GM12892 (cell line): ENCODE data around the gene NINL.

ENCODE experiments used
- DNase-seq: peaks from one replicate; pipeline ENCODE4 v3.0.0; 2011; ENCODE audit not compliant: insufficient read length
- FAIRE-seq: peaks from 2 replicates; lab custom pipeline; 2011; peaks lifted over from hg19 to GRCh38; lab: Jason Lieb, UNC
- POLR2A ChIP-seq: IDR thresholded peaks from 2 replicates; pipeline ENCODE4 v1.6.1; 2011; ENCODE audit warnings: low read depth, low read length, control low read depth
- POLR2AphosphoS5 ChIP-seq: IDR thresholded peaks from 2 replicates; pipeline ENCODE4 v1.6.1; 2011; ENCODE audit warnings: low read depth, low read length, control low read depth
- TAF1 ChIP-seq: IDR thresholded peaks from 2 replicates; pipeline ENCODE4 v1.6.1; 2011; ENCODE audit warnings: low read depth, mild to moderate bottlenecking, control low read depth, low read length, borderline replicate concordance

NINL gene

DNA sequence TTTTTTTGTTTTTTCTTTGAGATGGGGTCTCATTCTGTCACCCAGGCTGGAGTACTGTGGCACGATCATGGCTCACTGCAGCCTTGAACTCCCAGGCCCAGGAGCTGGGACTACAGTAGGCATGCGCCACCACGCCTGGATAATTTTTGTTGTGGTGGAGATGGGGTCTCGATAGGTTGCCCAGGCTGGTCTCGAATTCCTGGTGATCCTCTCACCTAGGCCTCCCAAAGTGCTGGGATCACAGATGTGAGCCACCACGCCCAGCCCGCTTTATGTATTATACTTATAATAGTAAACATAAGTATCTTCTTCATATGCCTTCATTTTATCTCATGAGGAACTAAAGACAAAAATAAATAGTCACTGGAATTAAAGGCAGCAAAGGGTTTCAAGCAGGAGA is 114.3 kb downstream of the NINL start:
- DNase-seq (no peak), FAIRE-seq (no peak)
- TF ChIP-seq TAF1 (no peak), POLR2AphosphoS5 (no peak), POLR2A (no peak)

DNA sequence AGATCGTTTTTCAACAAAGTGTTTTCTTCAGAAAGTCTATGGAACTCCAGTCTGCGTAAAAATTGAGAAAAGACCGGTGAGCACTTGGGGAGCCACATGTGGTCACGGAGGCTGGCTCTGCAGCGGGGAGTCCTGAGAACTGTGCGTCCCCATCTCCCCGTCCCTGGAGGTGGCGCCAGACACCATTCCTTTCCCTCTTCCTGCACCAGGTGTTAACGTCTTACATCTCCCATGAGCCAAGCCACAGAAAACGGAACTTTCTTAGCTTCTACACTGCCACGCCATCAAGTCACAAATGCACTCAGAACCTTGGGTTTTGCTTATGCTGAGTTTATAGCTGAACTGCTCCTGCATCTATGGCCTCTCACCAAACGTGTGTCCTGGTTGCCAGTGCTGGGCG is 115.3 kb downstream of the NINL start:
- no peak for TF ChIP-seq POLR2A
- no peak for TF ChIP-seq TAF1
- TF ChIP-seq POLR2AphosphoS5 = no peak
- DNase-seq = peak; percentile 45

DNA sequence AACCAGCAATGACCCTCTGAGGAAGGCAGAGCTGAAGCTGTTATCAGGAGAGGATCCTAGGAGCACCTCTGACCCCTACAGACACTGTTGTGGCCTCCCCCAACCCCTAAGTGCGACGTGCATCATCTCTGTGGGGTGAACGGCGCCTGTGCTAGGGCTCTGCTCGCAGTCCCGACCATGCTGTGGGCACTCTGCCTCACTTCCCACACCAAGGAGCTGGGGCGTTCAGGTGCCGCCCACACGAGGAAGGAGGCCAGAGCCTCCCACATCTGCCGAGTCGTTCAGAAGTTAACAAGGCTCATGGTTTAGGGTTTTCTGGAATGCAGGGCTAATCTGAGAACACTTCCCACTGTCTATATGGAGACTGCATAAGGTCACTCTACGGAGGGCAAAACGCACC is 115.8 kb downstream of the NINL start:
- TF ChIP-seq POLR2AphosphoS5 (no peak), POLR2A (no peak), TAF1 (no peak)
- DNase-seq (no peak), FAIRE-seq (no peak)

More for the DNA sequence above, 115.3 kb downstream of the NINL start:
- no peak for FAIRE-seq

DNA sequence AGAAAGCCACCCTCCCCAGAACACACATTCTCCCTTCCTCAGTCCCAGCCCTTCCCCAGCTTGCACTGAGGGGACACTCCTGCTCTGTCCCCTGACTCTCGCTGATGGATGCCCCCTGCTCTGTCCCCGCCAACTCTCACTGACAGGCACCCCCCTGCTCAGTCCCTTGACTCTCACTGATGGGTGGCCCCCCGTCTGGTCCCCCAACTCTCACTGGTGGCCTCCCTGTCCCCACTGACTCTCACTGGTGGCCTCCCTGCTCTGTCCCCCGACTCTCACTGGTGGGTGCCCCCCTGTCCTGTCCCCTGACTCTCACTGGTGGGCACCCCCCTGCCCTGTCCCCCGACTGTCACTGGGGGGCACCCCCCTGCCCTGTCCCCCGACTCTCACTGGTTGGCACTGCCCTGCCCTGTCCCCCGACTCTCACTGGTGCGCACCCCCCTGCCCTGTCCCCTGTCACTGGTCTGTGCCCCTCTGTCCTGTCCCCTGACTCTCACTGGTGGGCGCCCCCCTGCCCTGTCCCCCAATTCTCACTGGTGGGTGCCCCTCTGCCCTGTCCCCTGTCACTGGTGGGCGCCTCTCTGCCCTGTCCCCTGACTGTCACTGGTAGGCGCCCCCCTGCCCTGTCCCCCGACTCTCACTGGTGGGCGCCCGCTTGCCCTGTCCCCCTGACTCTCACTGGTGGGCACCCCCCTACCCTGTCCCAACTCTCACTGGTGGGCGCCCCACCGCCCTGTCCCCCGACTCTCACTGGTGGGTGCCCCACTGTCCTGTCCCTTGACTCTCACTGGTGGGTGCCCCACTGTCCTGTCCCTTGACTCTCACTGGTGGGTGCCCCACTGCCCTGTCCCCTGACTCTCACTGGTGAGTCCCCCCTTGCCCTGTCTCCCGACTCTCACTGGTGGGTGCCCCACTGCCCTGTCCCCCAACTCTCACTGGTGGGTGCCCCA is 116.9 kb downstream of the NINL start:
- no peak for TF ChIP-seq POLR2A
- no peak for TF ChIP-seq TAF1
- no peak for TF ChIP-seq POLR2AphosphoS5
- no peak for FAIRE-seq
- no peak for DNase-seq

DNA sequence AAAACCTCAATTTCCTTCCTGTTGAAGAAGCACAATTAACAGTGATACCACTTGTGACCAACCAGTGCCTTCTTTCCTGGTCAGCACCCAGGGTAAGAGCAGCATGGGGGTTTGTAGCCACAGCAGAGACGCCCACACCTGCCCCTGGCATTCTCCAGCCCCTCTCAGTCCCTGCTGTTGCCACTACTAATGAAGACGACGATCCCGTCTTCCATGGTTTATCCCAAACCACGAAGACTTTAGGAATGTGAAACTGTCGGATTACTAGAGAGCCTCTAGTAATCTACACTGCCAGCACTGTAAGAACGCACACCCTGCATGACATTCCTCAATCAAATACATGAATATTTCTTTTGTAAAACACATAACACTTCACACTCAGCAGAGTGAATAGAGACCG is 117.9 kb downstream of the NINL start:
- FAIRE-seq = no peak

DNA sequence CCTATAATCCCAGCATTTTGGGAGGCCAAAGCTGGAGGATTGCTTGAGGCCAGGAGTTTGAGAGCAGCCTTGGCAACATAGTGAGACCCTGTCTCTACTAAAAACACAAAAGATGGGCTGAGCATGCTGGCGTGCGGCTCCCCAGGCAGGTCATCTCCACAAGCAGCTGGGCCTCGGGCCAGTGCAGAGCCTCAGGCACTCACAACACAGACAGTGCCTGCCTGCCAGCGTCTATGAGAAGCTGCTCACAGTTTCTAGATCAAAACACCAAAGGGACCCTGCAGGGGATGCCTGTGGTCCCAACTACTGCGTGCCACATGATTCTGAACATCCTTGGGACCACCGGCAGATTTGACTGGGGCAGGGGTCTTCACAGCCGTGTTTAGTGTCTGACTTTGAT is 118.5 kb downstream of the NINL start:
- DNase-seq (no peak), FAIRE-seq (no peak)
- no peak for TF ChIP-seq POLR2AphosphoS5
- no peak for TF ChIP-seq TAF1
- no peak for TF ChIP-seq POLR2A

More for the DNA sequence above, 117.9 kb downstream of the NINL start:
- no peak for DNase-seq
- TF ChIP-seq POLR2AphosphoS5 (no peak), POLR2A (no peak), TAF1 (no peak)

DNA sequence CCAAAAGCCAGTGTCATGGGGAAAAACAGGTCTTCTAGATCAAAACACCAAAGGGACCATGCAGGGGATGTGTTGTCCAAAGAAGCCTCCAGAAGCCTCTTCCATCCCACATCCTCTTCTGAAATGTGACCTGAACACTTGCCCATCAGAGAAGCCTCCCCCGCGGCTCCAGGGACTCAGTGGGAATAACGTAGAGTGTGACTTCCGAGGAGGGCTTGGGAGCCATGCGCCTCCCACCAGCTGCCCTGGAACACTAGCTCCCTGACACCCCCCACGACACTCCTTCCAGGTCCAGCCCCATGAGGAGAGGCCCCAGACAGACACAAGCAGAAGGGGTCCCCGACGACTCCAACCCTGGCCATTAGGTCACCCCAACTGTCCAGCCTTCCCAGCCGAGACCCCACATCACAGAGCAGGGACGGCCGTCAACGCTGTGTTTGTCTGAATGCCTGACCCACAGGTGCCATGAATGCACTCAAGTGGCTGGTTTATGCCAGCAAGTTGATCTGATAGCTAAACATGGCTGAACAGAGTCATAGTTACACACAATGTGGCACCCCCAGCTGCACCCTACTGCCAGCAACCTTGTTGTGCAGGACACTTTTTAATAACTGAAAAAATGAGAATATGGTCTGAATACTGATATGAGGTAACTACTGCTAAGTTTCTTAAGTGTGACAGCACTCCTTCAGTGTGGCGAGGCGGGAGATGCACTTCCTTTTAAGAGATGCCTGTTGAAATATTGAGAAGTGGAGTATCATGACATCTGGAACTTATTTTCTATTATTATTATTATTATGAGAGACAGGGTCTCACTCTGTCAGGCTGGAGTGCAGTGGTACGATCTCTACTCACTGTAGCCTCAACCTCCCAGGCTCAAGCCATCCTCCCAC is 119.8 kb downstream of the NINL start:
- DNase-seq = no peak
- FAIRE-seq = no peak
- no peak for TF ChIP-seq POLR2AphosphoS5
- no peak for TF ChIP-seq POLR2A
- TF ChIP-seq TAF1 = no peak

DNA sequence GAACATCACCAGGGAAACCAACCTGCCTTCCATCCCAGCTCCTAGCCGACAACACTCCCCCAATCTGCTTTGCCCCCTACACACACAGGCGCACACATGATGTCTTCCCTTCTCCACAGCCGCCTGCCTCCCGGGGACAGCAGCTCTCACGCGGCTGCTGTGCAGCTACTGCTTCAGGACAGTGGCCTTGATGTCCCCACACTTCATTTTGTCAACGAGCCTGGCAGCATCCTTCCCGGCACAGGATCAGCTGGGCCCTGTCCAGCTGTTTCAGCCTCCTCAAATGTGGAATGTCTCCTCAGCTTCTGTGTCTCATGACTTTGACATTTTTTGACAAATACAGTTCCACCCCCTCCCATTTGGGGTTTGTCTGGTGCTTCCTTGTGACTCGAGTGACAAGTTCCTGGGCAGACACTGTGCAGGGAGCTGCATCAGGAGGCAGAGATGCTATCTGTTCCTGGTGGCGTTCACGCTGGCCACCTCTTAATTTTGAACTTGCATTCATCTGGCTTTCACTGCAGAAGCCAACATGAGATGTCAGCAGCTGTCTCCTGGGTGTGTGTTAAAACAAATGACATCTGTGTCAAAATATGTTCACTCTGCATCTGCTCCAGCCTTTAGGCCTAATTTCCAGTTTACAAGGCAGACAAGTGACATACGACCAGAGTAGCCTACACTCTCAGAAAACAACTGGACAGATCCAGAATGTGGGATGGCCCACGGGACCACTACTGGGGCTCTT is 120.7 kb downstream of the NINL start:
- TF ChIP-seq TAF1 (no peak), POLR2A (no peak), POLR2AphosphoS5 (no peak)
- no peak for FAIRE-seq
- DNase-seq = no peak

DNA sequence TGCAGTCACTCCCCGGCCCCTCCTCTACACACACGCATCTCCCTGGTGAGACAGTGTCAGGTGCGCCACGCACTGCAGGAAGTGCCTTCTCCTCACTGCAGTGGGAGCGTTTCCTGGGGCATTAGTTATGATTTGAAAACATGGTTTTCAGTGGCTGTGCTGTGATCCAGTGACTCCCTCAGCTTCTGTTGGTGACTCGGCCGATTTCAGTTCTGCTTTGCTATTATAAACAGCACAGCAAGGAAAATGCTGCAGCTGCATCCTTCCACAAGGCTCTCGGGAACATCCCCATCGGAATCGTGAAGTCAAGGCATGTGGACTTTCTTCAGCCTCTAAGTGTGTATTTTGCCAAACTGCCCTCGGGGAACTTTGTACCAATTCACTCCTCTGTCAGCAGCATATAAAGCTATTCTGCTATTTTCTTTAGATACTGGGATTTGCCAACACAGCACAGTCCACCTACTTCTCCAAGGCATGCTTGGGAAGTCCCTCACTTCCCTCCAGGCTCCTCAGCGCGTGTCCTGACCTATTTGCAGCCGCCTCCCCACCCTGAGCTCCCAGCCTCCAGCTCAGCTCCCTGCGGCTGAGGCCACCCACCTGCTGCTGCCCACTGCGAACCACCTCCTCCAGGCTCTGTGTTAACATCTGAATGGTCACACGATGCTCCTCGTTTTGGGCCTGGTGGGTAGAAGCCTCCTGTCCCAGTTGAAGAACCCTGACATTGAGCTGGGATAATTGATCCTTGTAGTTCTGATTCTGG is 123.4 kb downstream of the NINL start:
- TF ChIP-seq POLR2A = no peak
- no peak for TF ChIP-seq TAF1
- TF ChIP-seq POLR2AphosphoS5 = no peak
- DNase-seq (no peak), FAIRE-seq (no peak)

DNA sequence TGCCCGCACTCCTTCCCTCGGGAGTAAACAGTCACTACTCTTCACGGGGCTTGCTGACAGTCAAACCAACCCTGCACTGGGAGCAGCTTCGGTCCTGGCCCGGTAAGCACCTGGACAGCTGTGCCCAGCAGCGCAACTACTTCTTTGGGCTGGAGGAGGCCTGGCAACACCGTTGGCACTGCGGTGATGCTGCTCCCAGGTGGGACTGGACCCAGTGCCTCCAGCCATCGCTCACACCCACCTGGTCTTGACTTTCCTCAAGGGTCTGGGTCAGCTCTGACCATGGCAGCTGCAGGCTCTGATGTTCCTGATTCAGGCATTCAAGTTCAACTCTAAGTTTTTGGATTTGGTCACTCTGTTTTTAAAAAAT is 124.1 kb downstream of the NINL start:
- TF ChIP-seq POLR2AphosphoS5 (no peak), TAF1 (no peak), POLR2A (no peak)
- DNase-seq (no peak), FAIRE-seq (no peak)
